Right atrium auricular region (tissue), 2 donors: ENCODE results near the gene SNX24. TPM values are rescaled to one million over a fixed set of nuclear protein-coding genes. Genes with fewer than 3 reads are reported as not detected.
A peak's percentile ranks its signal among the peaks of the same experiment; 100 is the strongest.

Source experiments
- DNase-seq: peaks from one replicate; pipeline ENCODE4 v3.0.0-alpha.2; 2019; ENCODE audit warnings: low spot score
- H3K27ac ChIP-seq, 2 donors: fragments of 200-600 bp; sonication (generic); 1 replicate in 1 of 2; 2 replicates in 1 of 2; pipeline ENCODE4 v1.5.1; 2016 to 2019
- H3K27me3 ChIP-seq, 2 donors: fragments of 200-600 bp; sonication (generic); one replicate each; pipeline versions ENCODE4 v1.5.1 to v1.6.0; 2017 to 2019
- H3K36me3 ChIP-seq: fragments of 200-600 bp; sonication (generic); one replicate; pipeline ENCODE4 v1.5.1; 2016
- H3K4me1 ChIP-seq, 2 donors: fragments of 200-600 bp; sonication (generic); one replicate each; pipeline versions ENCODE4 v1.5.1 to v1.6.0; 2017 to 2019
- H3K4me3 ChIP-seq, 2 donors: fragments of 200-600 bp; sonication (generic); 1 replicate in 1 of 2; 2 replicates in 1 of 2; pipeline ENCODE4 v1.5.1; 2017 to 2019; ENCODE audit warnings: mild to moderate bottlenecking in 1 of 2, moderate library complexity in 1 of 2
- H3K9me3 ChIP-seq, 2 donors: fragments of 200-600 bp; sonication (generic); one replicate each; pipeline ENCODE4 v1.5.1; 2019
- total RNA-seq, 2 donors: library from RNA; depleted of rRNA; stranded (reverse); fragments of >200 nt; gene quantifications; one replicate each; pipeline ENCODE4 v1.1.0, GENCODE V29; 2016
- TF ChIP-seq, protein P1 (sequence below), 2 donors: fragments of 200-600 bp; sonication (generic); IDR thresholded peaks; one replicate each; pipeline ENCODE4 v1.5.1; 2019; ENCODE audit warnings: antibody characterized with exemption in 2 of 2

SNX24 gene
- total RNA-seq, 2 donors from 2014 or later = 10.8 to 13.2 TPM

DNA sequence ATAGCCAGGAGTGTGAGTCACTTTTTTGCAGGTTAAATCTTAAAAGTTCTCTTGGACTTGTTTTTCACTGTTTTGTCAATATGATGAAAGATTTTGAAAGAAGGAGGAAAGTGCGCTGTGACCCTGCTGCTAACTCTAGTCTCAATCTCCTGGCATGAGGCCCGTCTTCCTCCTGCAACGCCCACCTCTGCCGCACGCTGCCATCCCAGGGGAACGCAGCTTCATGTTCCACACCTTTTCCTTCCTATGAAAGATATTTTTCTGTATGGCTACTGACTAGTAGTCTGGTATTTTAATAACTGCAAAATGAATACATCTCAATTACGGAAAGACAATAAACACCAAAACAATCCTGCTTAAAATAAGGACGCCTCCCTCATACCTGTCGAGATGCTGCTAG, 182.8 kb downstream of the SNX24 start:
- DNase-seq = no peak
- Histone ChIP-seq H3K27me3 (no peaks in the 10 kb centered on the region), H3K27ac (no peak overlapping the region), H3K4me1 (peaks cover 0 to 10% of the 10 kb centered on the region in 2 donors), H3K9me3 (no peaks in the 10 kb centered on the region), H3K36me3 (peaks cover 50% of the 10 kb centered on the region), H3K4me3 (no peak overlapping the region)
- TF ChIP-seq, protein P1, sequence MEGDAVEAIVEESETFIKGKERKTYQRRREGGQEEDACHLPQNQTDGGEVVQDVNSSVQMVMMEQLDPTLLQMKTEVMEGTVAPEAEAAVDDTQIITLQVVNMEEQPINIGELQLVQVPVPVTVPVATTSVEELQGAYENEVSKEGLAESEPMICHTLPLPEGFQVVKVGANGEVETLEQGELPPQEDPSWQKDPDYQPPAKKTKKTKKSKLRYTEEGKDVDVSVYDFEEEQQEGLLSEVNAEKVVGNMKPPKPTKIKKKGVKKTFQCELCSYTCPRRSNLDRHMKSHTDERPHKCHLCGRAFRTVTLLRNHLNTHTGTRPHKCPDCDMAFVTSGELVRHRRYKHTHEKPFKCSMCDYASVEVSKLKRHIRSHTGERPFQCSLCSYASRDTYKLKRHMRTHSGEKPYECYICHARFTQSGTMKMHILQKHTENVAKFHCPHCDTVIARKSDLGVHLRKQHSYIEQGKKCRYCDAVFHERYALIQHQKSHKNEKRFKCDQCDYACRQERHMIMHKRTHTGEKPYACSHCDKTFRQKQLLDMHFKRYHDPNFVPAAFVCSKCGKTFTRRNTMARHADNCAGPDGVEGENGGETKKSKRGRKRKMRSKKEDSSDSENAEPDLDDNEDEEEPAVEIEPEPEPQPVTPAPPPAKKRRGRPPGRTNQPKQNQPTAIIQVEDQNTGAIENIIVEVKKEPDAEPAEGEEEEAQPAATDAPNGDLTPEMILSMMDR (IDR thresholded peaks at IDR 0.05) = no peak

- H3K27ac ChIP-seq = peak overlapping the region in 1 of 2 donors; percentile 1
These were observed 187.8 kb downstream of the SNX24 start for GRCh38 chr5:123033157-123033671.

DNA sequence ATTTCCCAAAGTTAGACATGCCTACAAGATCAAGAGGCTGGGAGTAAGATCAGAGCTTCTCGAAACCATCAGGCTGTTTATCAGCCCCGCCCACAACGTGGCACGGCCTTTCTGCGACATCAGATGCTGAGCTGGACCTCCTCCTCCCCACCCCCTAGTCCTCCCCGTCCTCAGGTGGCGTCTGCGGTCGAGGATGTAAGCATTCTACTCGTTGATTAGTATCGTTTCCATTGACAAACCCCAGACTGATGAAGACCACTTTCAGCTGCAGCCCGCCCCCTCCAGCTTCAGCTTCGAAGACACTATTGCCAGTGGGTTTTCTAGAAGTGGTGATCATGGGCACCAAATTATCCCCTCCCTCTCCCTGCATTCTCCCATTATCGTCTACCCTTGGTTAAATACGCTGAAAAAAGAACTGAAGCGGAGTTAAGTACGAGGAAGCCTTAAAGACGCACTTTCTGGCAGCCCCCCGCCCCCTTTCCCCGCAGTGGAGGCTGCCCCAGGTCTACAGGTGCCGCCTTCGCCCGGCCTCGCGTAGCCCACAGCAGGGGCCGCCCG, 190.0 kb downstream of the SNX24 start:
- Histone ChIP-seq H3K36me3 (no peaks in the 10 kb centered on the region), H3K27me3 (no peaks in the 10 kb centered on the region), H3K4me1 (peaks cover 0 to 34% of the 10 kb centered on the region in 2 donors), H3K9me3 (no peaks in the 10 kb centered on the region), H3K4me3 (peak overlapping the region; percentile 83 to 87), H3K27ac (peak overlapping the region; percentile 97 to 99)
- DNase-seq = peak; percentile 67
- TF ChIP-seq, protein P1 (IDR thresholded peaks at IDR 0.05) = no peak

More at GRCh38 chr5:123033157-123033671, 187.8 kb downstream of the SNX24 start:
- H3K36me3 ChIP-seq = peaks cover 8% of the 10 kb centered on the region
- TF ChIP-seq, protein P1 (IDR thresholded peaks at IDR 0.05) = no peak
- peaks cover 0 to 36% of the 10 kb centered on the region in 2 donors for H3K4me1 ChIP-seq
- H3K4me3 ChIP-seq = no peak overlapping the region
- no peaks in the 10 kb centered on the region for H3K27me3 ChIP-seq
- DNase-seq = no peak
- H3K9me3 ChIP-seq = no peaks in the 10 kb centered on the region

DNA sequence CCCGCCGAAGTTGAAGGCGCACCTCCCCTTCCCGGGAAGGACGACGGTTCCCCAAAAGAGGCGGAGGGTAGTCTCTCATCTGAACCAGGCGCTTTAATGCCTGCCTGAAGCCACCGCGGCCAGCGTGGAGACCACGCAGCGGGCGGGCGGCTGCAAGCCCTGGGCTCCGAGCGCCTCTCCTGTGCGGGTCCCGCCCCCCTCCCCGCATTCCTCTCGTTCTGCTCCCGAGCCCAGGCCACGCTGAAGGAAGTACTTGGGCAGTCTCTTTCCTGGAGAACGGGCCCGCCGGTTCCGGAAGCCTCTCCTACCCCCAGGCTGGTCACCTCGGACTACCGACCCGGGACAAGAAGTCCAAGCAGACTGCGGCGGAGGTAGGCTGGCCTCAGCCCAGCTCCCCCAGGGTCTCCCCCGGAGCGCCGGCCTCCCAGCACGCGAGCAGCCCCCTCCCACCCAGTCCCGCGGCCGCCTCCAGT, 190.5 kb downstream of the SNX24 start:
- Histone ChIP-seq H3K9me3 (no peaks in the 10 kb centered on the region), H3K4me1 (peaks cover 0 to 34% of the 10 kb centered on the region in 2 donors), H3K27me3 (no peaks in the 10 kb centered on the region), H3K4me3 (peak overlapping the region; percentile 83 to 87), H3K36me3 (no peaks in the 10 kb centered on the region), H3K27ac (peak overlapping the region; percentile 97 to 99)
- TF ChIP-seq, protein P1 (IDR thresholded peaks at IDR 0.05) = no peak
- peak; percentile 64 for DNase-seq

DNA sequence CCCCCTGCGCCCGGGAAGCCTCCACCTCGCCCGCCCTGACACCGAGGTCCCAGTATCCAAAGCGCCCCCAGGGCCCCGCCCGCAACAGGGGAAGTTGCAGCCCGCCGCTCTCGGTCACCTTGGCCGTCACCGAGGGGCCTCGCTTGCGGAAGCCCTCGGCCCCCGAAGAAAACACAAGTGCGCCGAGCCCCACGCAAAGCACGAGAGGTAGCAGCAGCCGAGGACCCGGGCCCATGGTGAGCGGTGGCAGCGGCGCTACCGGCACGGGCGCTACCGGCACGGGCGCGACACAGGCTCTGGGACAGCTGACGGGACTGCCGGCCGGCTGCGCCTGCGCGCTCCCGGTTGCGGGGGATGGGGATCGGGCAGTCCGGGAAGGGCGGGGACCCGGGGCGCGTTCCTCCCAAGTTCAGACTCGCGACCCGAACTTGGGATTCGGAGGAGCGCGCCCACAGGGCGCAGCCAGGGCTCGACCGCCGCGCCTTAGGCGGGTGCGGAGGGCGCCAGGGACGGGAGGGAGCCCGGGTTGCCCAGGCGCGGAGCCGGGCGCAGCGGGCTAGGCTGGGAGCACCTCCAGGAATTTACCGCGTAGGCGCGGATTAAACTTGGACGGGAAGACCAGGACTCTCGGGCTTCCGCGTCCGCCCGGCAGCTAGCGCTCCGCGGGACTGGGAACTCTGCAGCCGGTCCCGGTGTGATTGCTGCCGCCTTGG, 191.1 kb downstream of the SNX24 start, which contains the start of gene PPIC:
Gene PPIC (minus strand): TSS at position 335 of the 713 bp plus-strand sequence. CDS start 100 bp downstream, at position 235.
- H3K4me1 ChIP-seq = peaks cover 0 to 34% of the 10 kb centered on the region in 2 donors
- peak; percentile 86 for DNase-seq
- TF ChIP-seq, protein P1 (IDR thresholded peaks at IDR 0.05) = peak in 1 of 2 donors; percentile 19

More for the DNA sequence above, 191.1 kb downstream of the SNX24 start, which contains the start of gene PPIC:
- no peaks in the 10 kb centered on the region for H3K9me3 ChIP-seq
- H3K36me3 ChIP-seq = no peaks in the 10 kb centered on the region
- peak within 1 kb of the TSS; percentile 97 to 99 for H3K27ac ChIP-seq
- H3K27me3 ChIP-seq = no peaks in the 10 kb centered on the region
- H3K4me3 ChIP-seq = peak within 1 kb of the TSS; percentile 83 to 87
